ENCODE results near the gene NAA11.

The NAA11 gene

DNA sequence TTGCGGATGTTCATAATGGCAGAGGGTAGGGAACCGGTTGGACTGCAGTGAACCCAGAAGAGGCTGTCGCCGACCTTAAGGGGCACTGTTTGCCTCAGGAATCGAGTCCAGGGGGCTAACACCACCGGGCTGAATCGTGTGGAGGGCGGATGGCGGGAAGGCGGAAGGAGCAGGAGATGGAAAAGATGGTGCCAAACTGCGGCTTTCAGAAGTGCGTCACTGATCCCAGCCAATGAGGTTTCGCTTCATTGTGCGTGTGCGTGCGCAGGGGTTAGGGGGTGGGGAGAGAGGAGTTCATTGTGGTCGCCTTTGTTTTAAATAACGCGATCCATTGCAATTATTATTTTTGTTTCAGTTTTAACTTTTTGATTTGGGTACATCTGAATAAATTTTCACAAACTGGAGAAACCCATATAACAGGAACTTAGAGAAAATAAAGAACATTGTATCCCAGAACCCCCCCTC is at the start of gene NAA11:
Gene NAA11, minus strand, starts transcription at position 198 of the 465 bp plus-strand sequence. Its CDS starts 184 bp downstream, at position 14.
- in situ Hi-C loops (cut with MboI; ENCODE audit: low pct_unique_long_range_greater_than_20kb, low sequenced_read_pairs): no loop called here

GRCh38 chr4:79370026-79370425 is 44.2 kb upstream of the NAA11 start:
- in situ Hi-C loops (cut with MboI; ENCODE audit: low pct_unique_long_range_greater_than_20kb, low sequenced_read_pairs): no loop called here
- no peak for DNase-seq

More for the DNA sequence above, at the start of gene NAA11:
- no peak for DNase-seq

GRCh38 chr4:79367096-79367495 is 41.2 kb upstream of the NAA11 start:
- no peak for DNase-seq
- in situ Hi-C loops (cut with MboI; ENCODE audit: low pct_unique_long_range_greater_than_20kb, low sequenced_read_pairs): no loop called here

- in situ Hi-C loops (cut with MboI; ENCODE audit: low pct_unique_long_range_greater_than_20kb, low sequenced_read_pairs): no loop called here
- no peak for DNase-seq
Observed at GRCh38 chr4:79366422-79366821, 40.6 kb upstream of the NAA11 start.

DNA sequence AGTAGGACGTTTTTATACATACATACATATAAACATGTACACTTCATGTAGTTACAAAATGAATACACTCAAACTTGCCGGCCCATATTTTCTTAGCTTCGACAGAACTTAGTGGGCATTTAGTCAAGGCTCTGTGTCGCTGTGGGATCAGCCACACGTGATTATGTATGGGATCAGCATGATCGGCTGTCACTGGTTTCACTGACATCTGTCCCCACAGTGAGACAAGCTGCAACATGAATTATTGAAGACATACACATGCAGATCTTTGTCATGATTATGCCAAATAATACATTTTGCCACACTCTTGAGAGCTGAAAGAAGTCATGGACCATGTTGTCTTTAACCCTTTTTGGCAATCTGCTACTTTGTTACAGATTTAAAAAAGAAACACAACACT is 38.2 kb upstream of the NAA11 start:
- in situ Hi-C loops (cut with MboI; ENCODE audit: low pct_unique_long_range_greater_than_20kb, low sequenced_read_pairs): no loop called here
- no peak for DNase-seq

GRCh38 chr4:79362626-79363025 is 36.8 kb upstream of the NAA11 start:
- in situ Hi-C loops (cut with MboI; ENCODE audit: low pct_unique_long_range_greater_than_20kb, low sequenced_read_pairs): no loop called here
- DNase-seq: no peak

GRCh38 chr4:79360006-79360405 is 34.1 kb upstream of the NAA11 start:
- in situ Hi-C loops (cut with MboI; ENCODE audit: low pct_unique_long_range_greater_than_20kb, low sequenced_read_pairs): no loop called here
- DNase-seq: no peak

DNA sequence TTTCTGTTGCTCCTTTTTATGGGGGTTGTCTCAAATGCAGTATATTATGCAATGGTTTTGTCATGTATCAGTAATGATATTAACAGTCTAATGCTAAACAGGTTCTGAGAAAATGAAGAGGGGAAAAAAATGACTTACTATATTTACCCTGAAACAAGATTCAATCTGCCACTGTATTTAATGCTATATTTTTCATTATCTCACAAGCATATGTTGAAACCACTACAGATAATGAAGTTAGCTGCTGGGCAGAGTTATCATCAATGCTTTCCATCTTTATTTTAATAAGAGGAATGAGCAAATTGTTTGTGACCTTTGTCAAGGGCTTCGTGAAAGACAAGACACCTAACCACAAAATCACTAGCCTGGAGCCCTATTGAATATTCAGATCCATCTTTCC is 32.6 kb upstream of the NAA11 start:
- DNase-seq: no peak
- in situ Hi-C loops (cut with MboI; ENCODE audit: low pct_unique_long_range_greater_than_20kb, low sequenced_read_pairs): no loop called here

- in situ Hi-C loops (cut with MboI; ENCODE audit: low pct_unique_long_range_greater_than_20kb, low sequenced_read_pairs): no loop called here
- no peak for DNase-seq
Observed at GRCh38 chr4:79357365-79357764, 31.5 kb upstream of the NAA11 start.

DNA sequence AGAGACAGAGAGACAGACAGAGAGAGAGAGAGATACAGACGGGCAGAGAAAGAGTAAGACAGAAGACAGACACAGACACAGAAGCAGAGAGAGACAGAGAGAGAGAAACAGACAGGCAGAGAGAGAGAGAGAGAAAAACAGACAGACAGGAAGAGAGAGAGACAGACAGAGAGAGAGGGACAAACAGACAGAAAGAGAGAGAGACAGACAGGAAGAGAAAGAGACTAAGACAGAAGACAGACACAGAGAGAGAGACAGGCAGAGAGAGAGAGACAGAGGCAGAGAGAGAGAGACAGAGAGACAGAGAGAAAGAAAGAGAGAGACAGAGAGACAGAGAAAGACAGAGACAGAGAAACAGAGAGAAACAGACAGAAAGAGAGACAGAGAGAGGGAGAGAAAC is 27.2 kb upstream of the NAA11 start:
- DNase-seq: no peak
- in situ Hi-C loops (cut with MboI; ENCODE audit: low pct_unique_long_range_greater_than_20kb, low sequenced_read_pairs): no loop called here

DNA sequence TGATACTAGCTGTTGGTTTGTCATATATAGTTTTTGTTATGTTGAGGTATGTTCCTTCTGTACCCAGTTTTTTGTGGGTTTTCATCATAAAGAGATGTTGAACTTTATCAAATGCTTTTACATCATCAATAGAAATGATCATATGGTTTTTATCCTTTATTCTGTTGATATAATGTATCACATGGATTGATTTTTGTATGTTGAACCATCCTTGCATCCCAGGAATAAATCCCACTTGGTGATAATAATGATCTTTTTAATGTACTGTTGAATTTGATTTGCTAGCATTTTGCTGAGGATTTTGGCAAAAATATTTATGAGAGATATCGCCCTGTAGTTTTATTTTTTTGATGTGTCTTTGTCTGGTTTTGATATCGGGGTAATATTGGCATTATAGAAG is 22.5 kb upstream of the NAA11 start:
- DNase-seq: no peak
- in situ Hi-C loops (cut with MboI; ENCODE audit: low pct_unique_long_range_greater_than_20kb, low sequenced_read_pairs): no loop called here

- no peak for DNase-seq
- in situ Hi-C loops (cut with MboI; ENCODE audit: low pct_unique_long_range_greater_than_20kb, low sequenced_read_pairs): no loop called here
Observed at GRCh38 chr4:79341893-79342653, 16.2 kb upstream of the NAA11 start.

- in situ Hi-C loops (cut with MboI; ENCODE audit: low pct_unique_long_range_greater_than_20kb, low sequenced_read_pairs): no loop called here
- no peak for DNase-seq
Observed at GRCh38 chr4:79340568-79340967, 14.7 kb upstream of the NAA11 start.

- in situ Hi-C loops (cut with MboI; ENCODE audit: low pct_unique_long_range_greater_than_20kb, low sequenced_read_pairs): no loop called here
- no peak for DNase-seq
Observed at GRCh38 chr4:79338148-79338547, 12.3 kb upstream of the NAA11 start.

GRCh38 chr4:79334783-79335182 is 8.9 kb upstream of the NAA11 start:
- peak; percentile 8 for DNase-seq
- in situ Hi-C loops (cut with MboI; ENCODE audit: low pct_unique_long_range_greater_than_20kb, low sequenced_read_pairs): no loop called here

DNA sequence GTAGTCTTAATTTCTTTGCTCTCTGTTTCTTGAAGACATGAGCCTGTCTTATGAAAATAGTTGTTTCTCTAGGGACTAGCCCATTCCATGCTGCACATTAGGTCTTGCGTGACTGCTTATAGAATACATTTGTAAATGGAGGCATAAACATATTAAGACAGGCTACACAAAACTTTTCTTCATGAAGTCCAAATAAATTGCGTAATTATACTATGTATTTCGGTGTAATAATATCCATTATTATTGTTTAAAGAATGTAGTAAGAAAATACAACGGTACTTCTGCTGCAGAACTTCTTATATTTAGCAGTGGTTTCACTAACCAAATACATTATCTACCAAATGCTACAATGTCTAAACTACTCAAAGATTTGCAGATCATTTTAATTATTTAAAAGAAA is 8.5 kb upstream of the NAA11 start:
- in situ Hi-C loops (cut with MboI; ENCODE audit: low pct_unique_long_range_greater_than_20kb, low sequenced_read_pairs): no loop called here
- no peak for DNase-seq

DNA sequence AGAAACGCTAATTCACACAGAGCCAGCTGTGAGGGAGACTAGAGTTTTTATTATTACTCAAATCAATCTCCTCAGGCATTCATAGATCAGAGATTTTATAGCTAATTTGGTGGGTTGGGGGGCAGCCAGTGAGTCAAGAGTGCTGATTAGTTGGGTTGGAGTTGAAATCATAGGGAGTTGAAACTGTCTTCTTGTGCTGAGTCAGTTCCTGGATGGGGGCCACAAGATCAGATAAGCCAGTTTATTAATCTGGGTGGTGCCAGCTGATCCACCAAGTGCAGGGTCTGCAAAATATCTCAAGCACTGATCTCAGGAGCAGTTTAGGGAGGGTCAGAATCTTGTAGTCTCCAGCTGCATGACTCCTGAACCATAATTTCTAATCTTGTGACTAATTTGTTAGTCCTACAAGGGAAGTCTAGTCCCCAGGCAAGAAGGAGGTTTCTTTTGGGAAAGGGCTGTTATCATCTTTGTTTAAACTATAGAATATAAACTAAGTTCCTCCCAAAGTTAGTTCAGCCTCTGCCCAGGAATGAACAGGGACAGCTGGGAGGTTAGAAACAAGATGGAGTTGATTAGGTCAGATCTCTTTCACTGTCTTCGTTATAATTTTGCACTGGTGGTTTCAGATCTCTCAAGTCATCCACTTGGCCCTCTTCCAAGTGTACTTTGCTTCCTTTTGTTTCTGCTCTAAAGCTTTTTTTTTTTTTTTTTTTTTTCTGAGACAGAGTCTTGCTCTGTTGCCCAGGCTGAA is 5.4 kb upstream of the NAA11 start:
- in situ Hi-C loops (cut with MboI; ENCODE audit: low pct_unique_long_range_greater_than_20kb, low sequenced_read_pairs): no loop called here

GRCh38 chr4:79330720-79331119 is 4.9 kb upstream of the NAA11 start:
- in situ Hi-C loops (cut with MboI; ENCODE audit: low pct_unique_long_range_greater_than_20kb, low sequenced_read_pairs): no loop called here
- no peak for DNase-seq

More for the DNA sequence above, 5.4 kb upstream of the NAA11 start:
- peak; percentile 80 for DNase-seq

- in situ Hi-C loops (cut with MboI; ENCODE audit: low pct_unique_long_range_greater_than_20kb, low sequenced_read_pairs): no loop called here
- no peak for DNase-seq
Observed at GRCh38 chr4:79325436-79325835, 425 bp downstream of the NAA11 start.

GRCh38 chr4:79319975-79320374 is 5.9 kb downstream of the NAA11 start:
- DNase-seq: no peak
- in situ Hi-C loops (cut with MboI; ENCODE audit: low pct_unique_long_range_greater_than_20kb, low sequenced_read_pairs): no loop called here
